Ovary (tissue), 9 donors: ENCODE data around the gene KRTAP5-5. TPM values are rescaled to one million over a fixed set of nuclear protein-coding genes. Genes with fewer than 3 reads are reported as not detected.
"Not testable (repeated sequence)": the region's sequence is repeated elsewhere in the genome, so short reads cannot be mapped to it uniquely, and the experiment has no call there.

ENCODE experiments used
- DNase-seq, 5 donors: peaks; one replicate each; pipeline ENCODE4 v3.0.0-alpha.2; 2019 to 2020
- H3K27ac ChIP-seq, 2 donors: fragments of 200-600 bp; one replicate each; pipeline versions ENCODE4 v1.5.1 to v1.8.0; 2019 to 2022
- H3K27me3 ChIP-seq: fragments of 200-600 bp; one replicate; pipeline ENCODE4 v1.8.0; 2022
- H3K36me3 ChIP-seq: fragments of 200-600 bp; sonication (generic); one replicate; pipeline ENCODE4 v1.5.1; 2019
- H3K4me1 ChIP-seq: one replicate; pipeline ENCODE4 v1.8.1; 2013; ENCODE audit warnings: mild to moderate bottlenecking, moderate library complexity; ENCODE audit not compliant: insufficient read depth
- H3K4me3 ChIP-seq: fragments of 200-600 bp; sonication (generic); one replicate; pipeline ENCODE4 v1.5.1; 2017
- H3K9me3 ChIP-seq, 2 donors: fragments of 200-600 bp in 1 of 2; sonication (generic) in 1 of 2; one replicate each; pipeline versions ENCODE4 v1.5.1 to v1.8.1; 2013 to 2019; ENCODE audit warnings: mild to moderate bottlenecking in 1 of 2, moderate library complexity in 1 of 2
- CTCF ChIP-seq, 3 donors: fragments of 450-650 bp in 2 of 3; fragments of 200-600 bp in 1 of 3; IDR thresholded peaks; one replicate each; pipeline versions ENCODE4 v1.5.1 to v1.8.0; 2016 to 2022; ENCODE audit warnings: antibody characterized with exemption in 3 of 3, mild to moderate bottlenecking in 1 of 3
- EP300 ChIP-seq: sonication (generic); formaldehyde crosslinking; IDR thresholded peaks from one replicate; pipeline ENCODE4 v1.6.1; 2017; ENCODE audit warnings: antibody characterized with exemption
- POLR2A ChIP-seq: fragments of 450-650 bp; IDR thresholded peaks from one replicate; pipeline ENCODE4 v1.6.1; 2017; ENCODE audit warnings: antibody characterized with exemption, mild to moderate bottlenecking, moderate library complexity
- WGBS, 3 donors: extraction: QIAGEN DNeasy Blood & Tissue Kit in 1 of 3; methylation state at CpG; one replicate each; pipeline versions ENCODE4 v1.1.5 to v1.1.7; 2013 to 2017; 5-methylcytosine and 5-hydroxymethylcytosine counted together
- intact Hi-C, 4 donors: fragments of 100-400 bp; cut with DNase I; formaldehyde crosslinking; loops; one replicate each; pipeline versions ENCODE4 v1.11.0 to v1.15.1; 2022 to 2023
- polyA plus RNA-seq, 2 donors: library from polyadenylated mRNA; stranded (reverse); fragments of 200-250 nt in 1 of 2; fragments of 350-450 nt in 1 of 2; fragmentation: Illumina TruSeq in 1 of 2; extraction: RNeasy Lipid Tissue Mini Kit (QIAGEN cat#74804) in 1 of 2; gene quantifications; one replicate each; pipeline ENCODE4 v1.2.3, GENCODE V29; 2013 to 2014
- total RNA-seq, 7 donors: library from RNA; depleted of rRNA in 2 of 7; stranded (reverse); fragments of >200 nt in 2 of 7; fragmentation: NEBNext Ultra II Directional in 3 of 7; extraction: Animal tissue kit (Norgen Biotek cat#: 25700) in 3 of 7; gene quantifications; one replicate each; pipeline versions ENCODE4 v1.1.0 to v1.2.4, GENCODE V29; 2016 to 2023
- donor health status: DM: no; HTN: no; CAD: no; lungs with moderate emphysema.
- donor health status: DM: no; HTN: no; CAD: no.
- donor health status: Bipolar disorder and iron deficiency.
- donor health status: DM: yes; HTN: yes; CAD: no.
- donor health status: DM: no; HTN: no; CAD: no.
- donor health status: DM: yes; HTN: yes; CAD: no.

KRTAP5-5 gene
- total and polyA plus RNA-seq, 9 donors, result not detected

DNA sequence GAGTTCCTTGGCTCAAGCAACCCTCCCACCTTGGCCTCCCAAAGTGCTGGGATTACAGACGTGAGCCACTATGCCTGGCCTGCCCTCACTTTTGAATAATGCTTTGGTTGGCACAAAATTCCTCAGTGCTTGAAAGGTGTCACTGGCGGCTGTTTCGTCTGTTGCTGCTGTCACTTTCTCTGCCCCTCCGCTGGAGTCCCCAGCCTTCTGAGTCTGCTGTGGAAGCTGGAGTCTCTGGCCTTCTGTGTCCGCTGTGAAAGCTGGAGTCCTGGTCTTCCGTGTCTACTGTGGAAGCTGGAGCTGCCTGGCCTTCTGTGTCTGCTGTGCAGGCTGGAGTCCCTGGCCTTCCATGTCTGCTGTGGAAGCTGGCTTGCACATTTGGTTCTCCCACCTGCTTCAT, 39.6 kb upstream of the KRTAP5-5 start:
- no peak for DNase-seq
- H3K9me3 ChIP-seq, result no peaks in the 10 kb centered on the region
- no peaks in the 10 kb centered on the region for H3K4me1 ChIP-seq
- H3K27ac ChIP-seq, result no peak overlapping the region
- H3K36me3 ChIP-seq, result no peaks in the 10 kb centered on the region
- intact Hi-C loops, result no loop called here
- TF ChIP-seq CTCF (IDR thresholded peaks at IDR 0.05) (no peak), POLR2A (no peak), EP300 (no peak)
- WGBS, 3 donors, result 82 to 93% (median 88%) methylated on average over 6 of the region's 6 CpGs
- no peaks in the 10 kb centered on the region for H3K27me3 ChIP-seq
- H3K4me3 ChIP-seq, result no peak overlapping the region

GRCh38 chr11:1592628-1593027, 36.9 kb upstream of the KRTAP5-5 start:
- DNase-seq, result no peak
- no peak for TF ChIP-seq POLR2A
- no peak for TF ChIP-seq EP300
- TF ChIP-seq CTCF (IDR thresholded peaks at IDR 0.05), result no peak
- no peak overlapping the region for H3K27ac ChIP-seq
- H3K27me3 ChIP-seq, result no peaks in the 10 kb centered on the region
- no peak overlapping the region for H3K4me3 ChIP-seq
- intact Hi-C loops, result no loop called here
- WGBS, 3 donors, result 11 to 35% (median 21%) methylated on average over 9 of the region's 9 CpGs
- H3K4me1 ChIP-seq, result no peaks in the 10 kb centered on the region
- no peaks in the 10 kb centered on the region for H3K9me3 ChIP-seq
- no peaks in the 10 kb centered on the region for H3K36me3 ChIP-seq

DNA sequence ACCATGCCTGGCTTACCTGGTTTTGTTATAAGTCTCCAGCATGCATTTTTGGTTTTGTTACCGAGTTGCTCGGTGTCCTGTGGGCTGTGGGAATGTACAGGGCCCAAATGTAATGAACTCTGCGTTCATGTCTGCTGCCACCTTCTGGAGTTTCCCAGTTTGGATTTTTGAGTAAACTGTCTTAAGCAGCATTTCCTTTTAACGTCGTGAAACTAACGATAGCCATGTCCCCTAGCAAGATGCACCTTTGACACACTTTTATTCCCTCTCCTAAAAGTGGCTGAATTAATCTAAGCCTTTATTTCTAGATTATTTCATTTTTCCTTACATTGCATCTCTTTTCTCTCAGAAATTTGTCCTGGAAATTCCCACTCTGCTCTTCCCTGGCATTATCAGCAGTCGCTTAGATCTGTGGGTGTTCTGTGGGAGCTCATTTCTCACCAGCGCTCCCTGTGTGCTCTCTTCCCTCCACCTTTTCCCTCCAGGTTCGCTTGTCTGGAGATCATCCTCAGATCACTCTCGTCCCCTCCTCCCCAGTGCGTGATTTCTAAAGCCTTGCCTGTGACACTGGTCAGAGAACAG, 33.5 kb upstream of the KRTAP5-5 start:
- H3K27me3 ChIP-seq, H3K4me1 ChIP-seq, H3K36me3 ChIP-seq, intact Hi-C loops, H3K4me3 ChIP-seq, DNase-seq, H3K27ac ChIP-seq, H3K9me3 ChIP-seq: not testable (repeated sequence)
- 41 to 48% (median 44%) methylated on average over 11 of the region's 11 CpGs for WGBS, 3 donors

DNA sequence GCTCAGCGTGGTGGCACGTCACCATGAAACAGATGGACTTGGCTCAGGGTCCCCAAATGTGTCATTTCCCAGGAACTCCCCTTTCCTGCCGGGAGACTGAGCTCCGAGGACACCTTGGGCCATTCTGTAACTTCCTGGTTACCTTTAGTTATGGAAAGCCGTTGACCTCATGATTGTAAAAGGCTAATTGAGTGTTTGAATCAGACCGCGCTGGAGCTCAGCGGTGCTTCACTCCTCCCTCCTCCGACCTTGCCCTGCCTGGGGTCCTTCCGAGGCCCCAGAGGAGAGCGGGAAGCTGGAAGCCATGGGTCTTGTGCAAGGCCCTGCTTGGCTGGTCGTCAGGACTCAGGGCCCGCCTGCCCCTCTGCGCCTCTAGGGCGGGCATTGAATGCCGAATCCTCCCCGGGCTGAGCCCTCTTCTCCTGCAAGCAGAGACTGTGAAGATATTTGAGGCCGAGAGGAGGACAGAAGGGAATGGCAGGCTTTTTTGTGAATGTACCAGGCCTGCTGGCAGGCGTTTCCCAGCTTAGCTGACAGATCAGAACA, 32.9 kb upstream of the KRTAP5-5 start:
- H3K9me3 ChIP-seq, H3K27me3 ChIP-seq, DNase-seq, H3K36me3 ChIP-seq, H3K4me1 ChIP-seq, H3K27ac ChIP-seq, H3K4me3 ChIP-seq, intact Hi-C loops: not testable (repeated sequence)
- 53 to 58% (median 56%) methylated on average over 19 of the region's 19 CpGs for WGBS, 3 donors

DNA sequence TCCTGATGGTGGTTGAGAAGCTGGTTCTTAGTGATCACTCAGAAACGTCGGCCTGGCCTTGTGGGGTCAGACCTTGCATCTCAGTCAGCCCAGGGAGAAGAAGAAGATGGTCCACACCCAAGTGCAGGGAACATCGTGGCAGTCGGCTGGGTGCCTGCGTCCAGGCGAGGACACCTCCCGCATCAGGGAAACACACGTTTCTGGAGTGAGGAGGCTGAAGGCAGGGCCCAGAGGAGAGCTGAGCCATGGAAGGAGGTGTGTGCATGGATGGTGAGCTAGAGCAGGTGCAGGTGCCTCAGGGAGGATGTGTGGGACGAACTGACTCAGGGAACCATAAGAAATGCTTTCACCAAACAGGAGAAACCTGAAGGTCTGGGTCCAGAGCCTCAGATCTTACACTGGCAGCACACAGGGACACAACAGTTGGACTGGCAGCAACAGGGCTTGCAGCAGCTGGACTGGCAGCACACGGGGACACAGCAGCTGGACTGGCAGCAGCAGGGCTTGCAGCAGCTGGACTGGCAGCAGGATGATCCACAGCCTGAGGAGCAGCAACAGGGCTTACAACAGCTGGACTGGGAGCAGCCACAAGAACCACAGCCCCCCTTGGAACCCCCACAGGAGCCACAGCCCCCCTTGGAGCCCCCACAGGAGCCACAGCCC, 32.1 kb upstream of the KRTAP5-5 start:
- Histone ChIP-seq H3K4me1 (no peaks in the 10 kb centered on the region), H3K27me3 (no peaks in the 10 kb centered on the region), H3K9me3 (no peaks in the 10 kb centered on the region), H3K36me3 (no peaks in the 10 kb centered on the region), H3K27ac (no peak overlapping the region), H3K4me3 (no peak overlapping the region)
- 64 to 74% (median 67%) methylated on average over 10 of the region's 10 CpGs for WGBS, 3 donors
- no peak for TF ChIP-seq CTCF (IDR thresholded peaks at IDR 0.05)
- TF ChIP-seq EP300, result no peak
- TF ChIP-seq POLR2A, result no peak
- no peak for DNase-seq
- intact Hi-C loops, result no loop called here
